Naive B cell (primary cell): ENCODE data around the gene PLD5. TPM values are rescaled to one million over a fixed set of nuclear protein-coding genes. Genes with fewer than 3 reads are reported as not detected.
A peak's percentile ranks its signal among the peaks of the same experiment; 100 is the strongest.
"Not testable (repeated sequence)": the region's sequence is repeated elsewhere in the genome, so short reads cannot be mapped to it uniquely, and the experiment has no call there.

Experiments used
- ATAC-seq, 2 donors: fragments of 150-1000 bp; cut with Tn5 transposase; 2 replicates each; pipeline ENCODE4 v1.10.0; 2021; ENCODE audit warnings: low read depth in 2 of 2, mild to moderate bottlenecking in 2 of 2, moderate library complexity in 2 of 2
- DNase-seq: peaks from one replicate; pipeline ENCODE4 v3.0.0; 2022
- H3K27ac Mint-ChIP-seq, 6 donors: one replicate each; pipeline ENCODE4 v1.8.0; 2020 to 2022; ENCODE audit warnings: mild to moderate bottlenecking in 6 of 6, mixed read lengths in 6 of 6, moderate library complexity in 5 of 6, inconsistent platforms in 2 of 6
- H3K27me3 Mint-ChIP-seq, 3 donors: one replicate each; pipeline ENCODE4 v1.8.0; 2021 to 2022; ENCODE audit warnings: mixed read lengths in 3 of 3, mild to moderate bottlenecking in 1 of 3
- H3K36me3 Mint-ChIP-seq, 2 donors: one replicate each; pipeline ENCODE4 v1.8.0; 2020 to 2022; ENCODE audit warnings: mixed read lengths in 2 of 2, inconsistent platforms in 1 of 2, mild to moderate bottlenecking in 1 of 2
- H3K4me1 Mint-ChIP-seq, 3 donors: one replicate each; pipeline ENCODE4 v1.8.0; 2020 to 2022; ENCODE audit warnings: mixed read lengths in 3 of 3, inconsistent platforms in 1 of 3, mild to moderate bottlenecking in 1 of 3, moderate library complexity in 1 of 3
- H3K4me3 Mint-ChIP-seq, 8 donors: one replicate each; pipeline ENCODE4 v1.8.0; 2020 to 2022; ENCODE audit warnings: mild to moderate bottlenecking in 8 of 8, mixed read lengths in 8 of 8, moderate library complexity in 8 of 8, inconsistent platforms in 2 of 8
- H3K9me3 Mint-ChIP-seq, 7 donors: one replicate each; pipeline ENCODE4 v1.8.0; 2020 to 2022; ENCODE audit warnings: mixed read lengths in 7 of 7, mild to moderate bottlenecking in 5 of 7, inconsistent platforms in 2 of 7, moderate library complexity in 1 of 7
- polyA plus RNA-seq, 6 donors: library from polyadenylated mRNA; unstranded; fragments of 300-500 nt; fragmentation: Illumina TruSeq; gene quantifications; one replicate each; pipeline ENCODE4 v1.2.3, GENCODE V29; 2021; ENCODE audit warnings: low read depth in 6 of 6

PLD5 gene
- polyA plus RNA-seq, 6 donors from 2014 or later = 0.08 to 1.1 (median 0.33) TPM

DNA sequence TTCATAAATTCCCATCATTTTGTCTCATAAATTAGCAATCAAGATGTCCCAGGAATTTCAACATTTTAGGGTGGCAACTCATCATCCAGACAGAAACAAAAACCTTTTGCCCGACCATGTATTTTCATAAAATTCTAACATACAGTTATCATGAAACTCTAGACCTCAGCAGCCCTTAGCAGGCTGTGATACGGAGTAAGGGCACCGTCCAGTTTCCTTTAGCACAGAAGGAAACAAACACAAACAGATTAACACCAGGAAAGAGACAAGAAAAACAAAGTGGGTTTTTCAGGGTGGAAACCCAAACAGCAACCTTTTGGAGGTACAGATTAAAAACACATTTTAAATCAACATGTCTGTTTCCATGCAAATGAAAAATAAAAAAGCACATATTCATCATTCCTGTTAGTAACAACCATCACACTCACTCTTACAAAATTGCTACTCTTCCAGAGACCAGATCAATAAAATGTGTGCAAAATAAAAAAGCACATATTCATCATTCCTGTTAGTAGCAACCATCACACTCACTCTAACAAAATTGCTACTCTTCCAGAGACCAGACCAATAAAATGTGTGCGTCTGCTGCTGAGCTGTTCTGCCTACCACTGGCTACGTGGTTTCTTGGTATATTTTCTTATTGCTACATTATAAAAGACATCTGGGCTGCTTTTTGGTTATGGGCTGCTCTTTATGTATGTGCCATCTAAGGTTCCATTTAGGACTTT, 241.6 kb downstream of the PLD5 start:
- H3K4me3 Mint-ChIP-seq, DNase-seq, H3K27ac Mint-ChIP-seq, H3K36me3 Mint-ChIP-seq, H3K9me3 Mint-ChIP-seq, H3K4me1 Mint-ChIP-seq, H3K27me3 Mint-ChIP-seq, ATAC-seq: not testable (repeated sequence)

DNA sequence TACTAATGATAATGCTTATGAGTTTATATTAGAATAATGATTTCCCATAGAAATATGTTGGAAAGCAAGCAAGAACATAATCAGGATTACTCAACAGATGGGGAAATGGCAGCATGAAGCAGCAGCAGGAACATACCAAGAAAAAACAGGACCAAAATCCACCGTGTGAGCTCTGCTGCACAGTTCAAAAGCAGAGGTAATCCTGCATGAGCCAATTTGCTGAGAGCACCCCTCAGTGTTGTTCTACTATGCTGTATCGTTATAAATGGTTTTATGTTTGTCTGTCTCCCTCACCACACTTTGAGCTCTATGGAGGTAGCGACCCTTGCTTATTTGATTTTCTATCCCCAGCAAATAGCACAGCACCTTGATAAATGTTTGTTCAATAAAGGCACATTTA, 246.1 kb downstream of the PLD5 start:
- not testable (repeated sequence) for H3K27me3 Mint-ChIP-seq, H3K4me3 Mint-ChIP-seq, ATAC-seq, H3K9me3 Mint-ChIP-seq, DNase-seq, H3K4me1 Mint-ChIP-seq, H3K36me3 Mint-ChIP-seq, H3K27ac Mint-ChIP-seq

DNA sequence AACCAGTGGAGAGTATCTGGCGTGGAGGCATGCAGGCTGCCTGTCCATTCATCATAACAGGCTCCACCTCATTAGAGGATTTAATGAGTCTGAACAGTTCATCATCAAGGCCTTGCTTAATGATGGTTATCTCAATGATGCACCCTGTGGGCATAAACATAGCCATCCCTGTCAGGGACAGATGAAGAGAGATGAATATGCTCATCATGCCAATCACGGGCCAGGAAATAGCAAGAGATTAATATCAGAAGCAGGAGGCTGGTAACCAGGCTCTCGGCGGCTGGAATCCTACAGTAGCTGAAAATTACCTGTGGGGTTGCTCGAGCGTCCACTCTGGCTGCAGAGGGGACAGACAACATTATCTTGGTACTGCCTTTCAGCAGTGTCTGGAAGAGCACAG, 247.7 kb downstream of the PLD5 start:
- DNase-seq, H3K27ac Mint-ChIP-seq, H3K9me3 Mint-ChIP-seq, H3K27me3 Mint-ChIP-seq, H3K4me1 Mint-ChIP-seq, ATAC-seq, H3K4me3 Mint-ChIP-seq, H3K36me3 Mint-ChIP-seq: not testable (repeated sequence)

DNA sequence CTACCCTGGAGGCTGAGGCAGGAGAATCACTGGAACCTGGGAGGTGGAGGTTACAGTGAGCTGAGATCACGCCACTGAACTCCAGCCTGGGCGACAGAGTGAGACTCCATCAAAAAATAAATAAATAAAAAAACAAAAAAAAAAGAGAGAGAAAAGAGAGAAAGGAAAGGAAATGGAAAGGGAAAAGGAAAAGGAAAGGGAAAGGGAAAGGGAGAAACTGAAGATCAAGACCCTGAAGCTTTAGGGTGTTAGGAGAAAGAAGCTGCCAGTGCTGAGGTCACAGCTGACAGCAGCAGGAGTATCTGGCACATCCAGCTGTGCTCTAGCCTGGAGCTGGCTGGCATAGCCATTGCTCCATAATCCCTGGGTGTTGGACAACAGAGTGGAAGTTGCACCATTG, 257.5 kb downstream of the PLD5 start:
- not testable (repeated sequence) for H3K27me3 Mint-ChIP-seq, H3K36me3 Mint-ChIP-seq, H3K27ac Mint-ChIP-seq, ATAC-seq, DNase-seq, H3K9me3 Mint-ChIP-seq, H3K4me1 Mint-ChIP-seq, H3K4me3 Mint-ChIP-seq

DNA sequence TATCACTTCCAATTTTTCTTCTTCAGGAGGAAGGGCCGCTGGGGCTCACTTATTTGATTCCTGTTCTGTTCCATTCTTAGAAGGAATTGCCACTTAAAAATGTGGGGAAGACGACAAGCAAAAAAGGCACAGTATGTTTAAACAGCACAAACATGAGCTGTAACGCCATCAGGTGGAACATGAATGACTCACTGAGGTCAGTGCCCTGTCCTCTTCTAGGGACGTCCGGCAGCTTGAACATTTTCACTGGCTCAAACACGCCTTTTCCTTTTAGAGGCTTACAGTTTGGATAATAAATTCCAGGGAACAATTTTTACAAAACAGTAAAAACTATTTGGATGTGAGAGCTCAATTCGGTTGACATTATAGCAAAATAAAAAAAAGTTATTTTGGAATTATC, 260.1 kb downstream of the PLD5 start:
- not testable (repeated sequence) for H3K4me1 Mint-ChIP-seq, H3K27me3 Mint-ChIP-seq, H3K4me3 Mint-ChIP-seq, H3K27ac Mint-ChIP-seq, ATAC-seq, H3K36me3 Mint-ChIP-seq, DNase-seq
- peaks cover 0 to 18% (median 6%) of the 10 kb centered on the region in 7 donors for H3K9me3 Mint-ChIP-seq

DNA sequence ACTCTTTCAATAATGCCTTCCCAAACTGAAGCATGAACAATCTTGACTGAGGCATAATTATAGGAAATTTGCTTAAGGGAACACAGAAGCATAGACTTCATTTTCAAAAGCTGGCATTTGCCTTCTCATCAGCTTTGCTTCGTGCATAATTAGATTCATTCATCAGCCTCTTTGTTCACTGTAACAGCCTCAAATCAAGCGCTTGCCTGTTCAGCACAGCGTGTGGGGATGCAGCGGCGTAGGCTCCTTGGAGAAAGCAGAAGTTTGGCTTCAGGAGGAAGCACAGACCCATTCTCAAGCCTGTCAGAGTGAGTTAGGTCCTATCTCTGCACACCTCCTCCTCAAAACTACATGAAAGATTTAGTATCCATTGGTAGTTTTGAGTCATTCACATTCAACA, 279.2 kb downstream of the PLD5 start:
- DNase-seq = no peak
- no peak for ATAC-seq
- H3K4me1 Mint-ChIP-seq = no peaks in the 10 kb centered on the region
- H3K27ac Mint-ChIP-seq = no peak overlapping the region
- H3K9me3 Mint-ChIP-seq = peaks cover 0 to 5% (median 2%) of the 10 kb centered on the region in 7 donors
- no peaks in the 10 kb centered on the region for H3K36me3 Mint-ChIP-seq
- H3K4me3 Mint-ChIP-seq = no peak overlapping the region
- no peaks in the 10 kb centered on the region for H3K27me3 Mint-ChIP-seq

DNA sequence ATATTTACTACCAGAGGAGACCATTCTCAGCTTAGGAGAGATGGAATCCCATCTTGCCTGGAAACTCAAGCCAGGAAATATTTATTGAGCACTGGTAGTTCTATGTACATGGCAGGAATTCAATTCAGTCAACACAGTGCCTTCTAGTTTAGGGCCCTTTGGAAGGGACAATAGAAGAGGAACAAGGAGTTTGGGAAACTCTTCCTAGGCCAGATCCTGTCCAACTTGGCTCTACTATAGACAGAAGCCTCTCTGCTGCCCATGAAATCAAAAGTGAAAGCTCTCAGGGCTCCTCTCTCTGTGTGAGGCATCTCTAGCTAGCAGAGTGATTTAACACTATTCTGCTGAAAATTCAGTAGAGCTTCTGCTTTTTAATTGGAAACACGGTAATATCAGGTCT, 281.0 kb downstream of the PLD5 start:
- Mint-ChIP-seq H3K4me1 (no peaks in the 10 kb centered on the region), H3K27ac (peak overlapping the region in 1 of 6 donors; percentile 17), H3K9me3 (peaks cover 0 to 5% (median under 1%) of the 10 kb centered on the region in 7 donors), H3K4me3 (no peak overlapping the region), H3K36me3 (no peaks in the 10 kb centered on the region), H3K27me3 (no peaks in the 10 kb centered on the region)
- ATAC-seq = no peak
- no peak for DNase-seq

DNA sequence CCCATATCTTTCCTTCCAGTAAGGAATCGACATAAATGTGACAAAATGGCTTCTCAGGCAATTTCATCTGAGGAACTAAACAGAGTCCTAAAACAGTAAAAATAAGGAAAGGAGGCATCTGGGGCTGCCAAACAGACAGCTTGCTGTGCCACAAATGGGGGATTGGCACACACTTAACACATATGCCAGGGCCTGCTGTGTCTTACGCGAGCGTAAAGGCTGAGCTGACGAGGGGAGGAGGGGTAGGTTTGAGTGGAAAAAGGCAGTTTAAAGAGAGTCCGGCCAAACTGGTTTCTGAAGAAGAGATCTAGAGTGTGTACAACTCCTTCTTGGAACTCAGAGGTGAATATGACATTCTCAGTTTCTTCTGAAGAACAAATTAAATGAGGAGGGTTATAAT, 281.5 kb downstream of the PLD5 start:
- DNase-seq (no peak), ATAC-seq (no peak)
- peaks cover 0 to 5% (median 2%) of the 10 kb centered on the region in 7 donors for H3K9me3 Mint-ChIP-seq
- H3K27ac Mint-ChIP-seq = peak overlapping the region in 3 of 6 donors; percentile 5 to 50 (median 21)
- H3K4me3 Mint-ChIP-seq = no peak overlapping the region
- H3K36me3 Mint-ChIP-seq = no peaks in the 10 kb centered on the region
- no peaks in the 10 kb centered on the region for H3K4me1 Mint-ChIP-seq
- no peaks in the 10 kb centered on the region for H3K27me3 Mint-ChIP-seq

DNA sequence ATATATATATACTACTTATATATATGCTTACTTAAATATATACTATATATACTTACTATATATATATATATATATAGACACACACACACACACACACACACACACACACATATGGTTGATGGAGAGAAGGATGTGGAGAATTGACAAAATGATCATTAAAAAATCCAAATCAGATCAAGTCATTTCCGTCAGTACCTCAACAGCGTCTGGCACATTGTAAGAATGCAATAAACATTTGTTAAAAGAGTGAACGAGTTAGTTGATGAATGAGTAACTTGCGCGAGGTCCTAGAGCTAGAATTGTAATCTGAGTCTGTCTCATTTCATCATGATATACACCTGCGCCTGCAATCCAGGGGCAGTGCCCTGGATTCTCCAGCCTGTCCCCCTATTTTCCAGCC, 282.6 kb downstream of the PLD5 start:
- DNase-seq = no peak
- Mint-ChIP-seq H3K4me1 (no peaks in the 10 kb centered on the region), H3K4me3 (no peak overlapping the region), H3K36me3 (no peaks in the 10 kb centered on the region), H3K27me3 (no peaks in the 10 kb centered on the region), H3K27ac (peak overlapping the region in 1 of 6 donors; percentile 1), H3K9me3 (peaks cover 0 to 16% (median 4%) of the 10 kb centered on the region in 7 donors)
- ATAC-seq = no peak

DNA sequence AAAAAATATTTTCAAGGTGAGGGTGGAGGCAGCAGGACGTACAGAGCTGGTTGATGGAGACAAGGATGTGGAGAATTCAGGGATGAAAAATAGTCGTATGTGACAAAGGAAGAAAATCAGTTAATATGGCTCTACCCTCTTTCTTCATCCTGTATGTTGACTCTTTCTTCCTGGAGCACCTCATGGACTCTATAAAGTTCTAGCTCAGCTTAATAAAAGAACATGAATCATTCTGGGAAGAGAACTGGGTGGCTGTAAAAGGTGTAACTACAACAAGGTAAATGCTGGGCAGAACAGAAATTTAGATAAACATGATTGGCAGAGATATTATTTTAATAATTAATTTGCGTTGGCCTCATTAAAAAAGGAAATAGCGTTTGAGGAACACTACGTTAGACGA, 283.8 kb downstream of the PLD5 start:
- H3K9me3 Mint-ChIP-seq = peaks cover 0 to 17% (median 0%) of the 10 kb centered on the region in 7 donors

DNA sequence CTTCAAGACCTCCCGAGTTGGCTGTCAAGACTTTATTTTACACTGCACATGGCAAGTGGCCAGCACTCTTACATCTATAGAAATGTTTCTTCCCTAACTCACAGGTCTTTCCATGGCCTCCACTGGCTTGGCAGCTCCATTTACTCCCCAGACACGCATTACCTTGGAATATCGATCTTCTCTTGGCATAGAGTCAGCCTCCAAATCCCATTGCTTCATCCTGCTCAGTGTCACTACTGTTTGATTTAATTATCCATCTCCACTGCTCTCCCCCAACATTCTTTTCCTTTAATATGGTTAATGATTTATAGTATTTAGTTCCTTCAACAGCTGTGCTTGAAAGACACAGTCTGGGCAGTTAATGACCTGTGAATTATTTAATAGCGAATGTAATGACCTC, 284.4 kb downstream of the PLD5 start:
- ATAC-seq (no peak), DNase-seq (no peak)
- Mint-ChIP-seq H3K27ac (no peak overlapping the region), H3K27me3 (peaks cover 0 to 4% (median 0%) of the 10 kb centered on the region in 3 donors), H3K36me3 (no peaks in the 10 kb centered on the region), H3K4me3 (no peak overlapping the region), H3K4me1 (no peaks in the 10 kb centered on the region), H3K9me3 (peaks cover 0 to 17% (median 0%) of the 10 kb centered on the region in 7 donors)

More for the DNA sequence above, 283.8 kb downstream of the PLD5 start:
- Mint-ChIP-seq H3K36me3 (no peaks in the 10 kb centered on the region), H3K27me3 (no peaks in the 10 kb centered on the region), H3K4me1 (no peaks in the 10 kb centered on the region), H3K27ac (no peak overlapping the region), H3K4me3 (no peak overlapping the region)
- no peak for ATAC-seq
- DNase-seq = no peak

DNA sequence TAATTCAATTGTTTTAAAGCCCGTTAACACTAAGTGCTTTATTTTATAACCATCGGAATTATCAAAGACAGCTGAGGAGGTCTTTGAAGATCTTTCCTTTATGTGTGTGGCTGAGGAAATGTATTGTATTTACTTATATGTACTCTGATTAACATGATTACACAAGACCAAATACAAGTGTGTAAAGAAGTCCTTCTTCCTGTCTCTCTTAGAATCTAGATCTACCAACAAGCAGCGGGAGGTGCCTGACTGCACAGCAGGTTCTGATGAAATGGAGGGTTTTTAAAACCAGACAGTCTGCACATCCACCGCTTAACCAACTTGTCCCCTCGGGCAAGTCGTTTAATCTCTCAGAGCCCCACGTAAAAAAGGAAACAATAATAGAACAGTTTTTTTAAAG, 285.1 kb downstream of the PLD5 start:
- Mint-ChIP-seq H3K4me1 (no peaks in the 10 kb centered on the region), H3K9me3 (peaks cover 0 to 17% (median 0%) of the 10 kb centered on the region in 7 donors), H3K27ac (peak overlapping the region in 1 of 6 donors; percentile 7), H3K36me3 (no peaks in the 10 kb centered on the region), H3K4me3 (no peak overlapping the region), H3K27me3 (peaks cover 0 to 4% (median 3%) of the 10 kb centered on the region in 3 donors)
- DNase-seq (no peak), ATAC-seq (no peak)

DNA sequence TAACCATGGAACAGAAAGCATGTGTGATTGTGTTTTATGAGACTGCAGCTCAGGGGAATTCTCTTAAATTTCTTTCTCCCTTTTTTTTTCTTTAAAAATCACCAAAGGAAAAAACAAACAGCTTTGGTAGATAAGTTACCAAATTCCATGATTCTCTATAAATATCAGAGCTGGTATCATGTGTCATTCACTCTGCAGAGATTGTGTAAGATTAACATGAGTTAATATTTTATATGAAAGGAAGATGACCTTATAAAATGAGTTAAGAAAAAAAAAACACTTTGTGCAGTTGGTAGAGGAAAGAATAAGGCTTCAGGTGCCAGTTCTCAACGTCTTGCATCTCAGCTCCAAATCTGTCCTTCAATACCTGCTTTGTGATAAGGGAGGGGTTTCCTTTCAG, 287.4 kb downstream of the PLD5 start:
- Mint-ChIP-seq H3K36me3 (no peaks in the 10 kb centered on the region), H3K4me3 (no peak overlapping the region), H3K27me3 (peaks cover 0 to 8% (median 4%) of the 10 kb centered on the region in 3 donors), H3K27ac (no peak overlapping the region), H3K4me1 (no peaks in the 10 kb centered on the region), H3K9me3 (peaks cover 0 to 17% (median 0%) of the 10 kb centered on the region in 7 donors)
- ATAC-seq (no peak), DNase-seq (no peak)

DNA sequence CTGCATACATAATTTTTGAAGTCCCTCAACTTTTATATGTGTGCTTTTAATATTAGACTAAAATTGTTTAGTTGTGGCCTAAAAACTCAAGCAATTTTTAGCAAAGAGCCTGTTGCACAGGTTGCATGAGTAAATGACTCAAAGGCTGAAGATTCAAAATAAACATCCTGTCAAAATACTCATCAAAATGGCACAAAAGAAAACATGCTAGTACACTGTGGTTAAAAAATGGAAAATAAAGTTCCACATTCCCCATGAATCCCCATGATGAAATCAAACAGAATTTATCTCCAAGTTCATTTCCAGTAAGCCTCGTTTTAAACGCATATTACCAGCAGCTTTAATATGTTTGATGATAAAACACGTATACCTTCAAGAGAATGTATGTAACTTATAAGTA, 295.5 kb downstream of the PLD5 start:
- DNase-seq = no peak
- peaks cover 0 to under 1% (median 0%) of the 10 kb centered on the region in 3 donors for H3K27me3 Mint-ChIP-seq
- ATAC-seq = no peak
- no peaks in the 10 kb centered on the region for H3K4me1 Mint-ChIP-seq
- no peaks in the 10 kb centered on the region for H3K36me3 Mint-ChIP-seq
- H3K9me3 Mint-ChIP-seq = no peaks in the 10 kb centered on the region
- H3K27ac Mint-ChIP-seq = no peak overlapping the region
- H3K4me3 Mint-ChIP-seq = no peak overlapping the region
